ENCODE measurements around the gene CD3E. TPM values are rescaled to one million over a fixed set of nuclear protein-coding genes. Genes with fewer than 3 reads are reported as not detected.

CD3E gene
- total and polyA plus RNA-seq, 2 donors from 2014 or later, result 2.2 to 14.3 TPM

GRCh38 chr11:118264569-118265465 lies 39.7 kb upstream of the CD3E start:
- DNase-seq (peak in 3 of 5 donors; percentile 17 to 60 (median 60)), FAIRE-seq (no peak)
- intact Hi-C loops (cut with DNase I), result no loop called here
- H3K9ac ChIP-seq (ENCODE audit: low read length in 3 of 3), result peak overlapping the region in 1 of 3 donors; percentile 74
- no peaks in the 10 kb centered on the region for H3K9me3 ChIP-seq (ENCODE audit: control insufficient read depth in 2 of 3, insufficient read depth in 1 of 3, low read length in 3 of 3)
- no peaks in the 10 kb centered on the region for H3K27me3 ChIP-seq (ENCODE audit: control insufficient read depth, insufficient read depth, low read length)
- H3K27ac ChIP-seq (ENCODE audit: low read depth in 2 of 2, low read length in 2 of 2), result peak overlapping the region; percentile 66 to 73
- peaks cover 0 to 3% (median 0%) of the 10 kb centered on the region in 3 donors for H3K36me3 ChIP-seq (ENCODE audit: control insufficient read depth in 2 of 3, insufficient read depth in 3 of 3, low read length in 3 of 3)
- H3K4me1 ChIP-seq (ENCODE audit: control insufficient read depth in 2 of 3, insufficient read depth in 2 of 3, low read depth in 1 of 3, low read length in 3 of 3), result peaks cover 0 to 15% (median 12%) of the 10 kb centered on the region in 3 donors
- peak overlapping the region in 2 of 3 donors; percentile 54 to 73 for H3K4me3 ChIP-seq (ENCODE audit: low read length in 3 of 3)
- TF ChIP-seq CTCF (IDR thresholded peaks at IDR 0.05; ENCODE audit: borderline replicate concordance, extremely low read depth, insufficient read depth), result no peak

- TF ChIP-seq CTCF (IDR thresholded peaks at IDR 0.05; ENCODE audit: borderline replicate concordance, extremely low read depth, insufficient read depth), result no peak
Observed at GRCh38 chr11:118265954-118266353, 38.6 kb upstream of the CD3E start.

GRCh38 chr11:118267486-118267885 lies 37.0 kb upstream of the CD3E start:
- TF ChIP-seq CTCF (IDR thresholded peaks at IDR 0.05; ENCODE audit: borderline replicate concordance, extremely low read depth, insufficient read depth), result no peak
- Histone ChIP-seq H3K9ac (ENCODE audit: low read length in 3 of 3) (no peak overlapping the region), H3K4me1 (ENCODE audit: control insufficient read depth in 2 of 3, insufficient read depth in 2 of 3, low read depth in 1 of 3, low read length in 3 of 3) (peaks cover 0 to 14% (median 10%) of the 10 kb centered on the region in 3 donors), H3K36me3 (ENCODE audit: control insufficient read depth in 2 of 3, insufficient read depth in 3 of 3, low read length in 3 of 3) (no peaks in the 10 kb centered on the region), H3K27me3 (ENCODE audit: control insufficient read depth, insufficient read depth, low read length) (no peaks in the 10 kb centered on the region), H3K9me3 (ENCODE audit: control insufficient read depth in 2 of 3, insufficient read depth in 1 of 3, low read length in 3 of 3) (no peaks in the 10 kb centered on the region), H3K4me3 (ENCODE audit: low read length in 3 of 3) (no peak overlapping the region), H3K27ac (ENCODE audit: low read depth in 2 of 2, low read length in 2 of 2) (no peak overlapping the region)
- no peak for FAIRE-seq
- DNase-seq, result no peak
- intact Hi-C loops (cut with DNase I), result no loop called here

More at GRCh38 chr11:118265954-118266353, 38.6 kb upstream of the CD3E start:
- intact Hi-C loops (cut with DNase I), result no loop called here
- Histone ChIP-seq H3K9me3 (ENCODE audit: control insufficient read depth in 2 of 3, insufficient read depth in 1 of 3, low read length in 3 of 3) (no peaks in the 10 kb centered on the region), H3K36me3 (ENCODE audit: control insufficient read depth in 2 of 3, insufficient read depth in 3 of 3, low read length in 3 of 3) (peaks cover 0 to 3% (median 0%) of the 10 kb centered on the region in 3 donors), H3K4me1 (ENCODE audit: control insufficient read depth in 2 of 3, insufficient read depth in 2 of 3, low read depth in 1 of 3, low read length in 3 of 3) (peaks cover 0 to 15% (median 12%) of the 10 kb centered on the region in 3 donors), H3K4me3 (ENCODE audit: low read length in 3 of 3) (no peak overlapping the region), H3K9ac (ENCODE audit: low read length in 3 of 3) (no peak overlapping the region), H3K27me3 (ENCODE audit: control insufficient read depth, insufficient read depth, low read length) (no peaks in the 10 kb centered on the region), H3K27ac (ENCODE audit: low read depth in 2 of 2, low read length in 2 of 2) (peak overlapping the region; percentile 29 to 47)
- FAIRE-seq, result no peak
- peak in 4 of 5 donors; percentile 25 to 88 (median 42) for DNase-seq
